Prostate gland (tissue), 2 donors: ENCODE data around the gene NRF1. TPM values are rescaled to one million over a fixed set of nuclear protein-coding genes. Genes with fewer than 3 reads are reported as not detected.

Experiments used
- DNase-seq: peaks from one replicate; pipeline ENCODE4 v3.0.0-alpha.2; 2019; ENCODE audit warnings: low spot score
- H3K27ac ChIP-seq, 2 donors: fragments of 200-600 bp; sonication (generic); 2 replicates each; pipeline ENCODE4 v1.5.1; 2017 to 2019
- H3K27me3 ChIP-seq: fragments of 200-600 bp; sonication (generic); replicated peaks from 2 replicates; pipeline ENCODE4 v1.5.1; 2019; ENCODE audit not compliant: insufficient read depth
- H3K36me3 ChIP-seq, 2 donors: fragments of 200-600 bp; sonication (generic); 1 replicate in 1 of 2; 2 replicates in 1 of 2; pipeline versions ENCODE4 v1.5.1 to v1.8.1; 2017 to 2019
- H3K4me1 ChIP-seq: fragments of 200-600 bp; sonication (generic); replicated peaks from 2 replicates; pipeline ENCODE4 v1.5.1; 2019
- H3K4me3 ChIP-seq, 2 donors: fragments of 200-600 bp; sonication (generic); 2 replicates each; pipeline ENCODE4 v1.5.1; 2017 to 2019
- H3K9me3 ChIP-seq: fragments of 200-600 bp; sonication (generic); 2 replicates; pipeline ENCODE4 v1.5.1; 2017
- CTCF ChIP-seq, 4 experiments: fragments of 200-600 bp in 2 of 4; fragments of 450-650 bp in 2 of 4; sonication (generic) in 2 of 4; IDR thresholded peaks; 1 replicate in 3 of 4; 2 replicates in 1 of 4; pipeline ENCODE4 v1.5.1; 2016 to 2019; ENCODE audit warnings: antibody characterized with exemption in 4 of 4, mild to moderate bottlenecking in 2 of 4, moderate library complexity in 2 of 4
- POLR2A ChIP-seq: fragments of 450-650 bp; IDR thresholded peaks from one replicate; pipeline ENCODE4 v1.6.1; 2016; ENCODE audit warnings: antibody characterized with exemption, mild to moderate bottlenecking
- POLR2AphosphoS5 ChIP-seq: sonication (generic); formaldehyde crosslinking; IDR thresholded peaks from one replicate; pipeline ENCODE4 v1.6.1; 2017; ENCODE audit warnings: antibody characterized with exemption
- WGBS: methylation state at CpG from one replicate; pipeline ENCODE4 v1.1.5; 2018; 5-methylcytosine and 5-hydroxymethylcytosine counted together
- intact Hi-C: fragments of 100-400 bp; cut with DNase I; formaldehyde crosslinking; loops from one replicate; pipeline ENCODE4 v1.14.2; 2022
- total RNA-seq, 2 donors: library from RNA; depleted of rRNA; stranded (reverse); fragments of >200 nt; gene quantifications; one replicate each; pipeline ENCODE4 v1.1.0, GENCODE V29; 2016

Gene NRF1
- total RNA-seq, 2 donors from 2014 or later: 22.3 to 27.0 TPM

- DNase-seq: no peak
- Histone ChIP-seq H3K27ac (no peak overlapping the region), H3K4me3 (no peak overlapping the region), H3K36me3 (no peaks in the 10 kb centered on the region), H3K9me3 (no peaks in the 10 kb centered on the region), H3K4me1 (no peaks in the 10 kb centered on the region), H3K27me3 (no peaks in the 10 kb centered on the region)
- TF ChIP-seq POLR2AphosphoS5: no peak
- TF ChIP-seq POLR2A: no peak
- no peak for TF ChIP-seq CTCF (IDR thresholded peaks at IDR 0.05)
- WGBS: 85% methylated on average over 5 of the region's 5 CpGs
- intact Hi-C loops: no loop called here
These were observed 161.8 kb downstream of the NRF1 start for GRCh38 chr7:129773328-129773731.

- no peaks in the 10 kb centered on the region for H3K27me3 ChIP-seq
- no peak overlapping the region for H3K27ac ChIP-seq
- H3K9me3 ChIP-seq: no peaks in the 10 kb centered on the region
- H3K4me1 ChIP-seq: peaks cover 4% of the 10 kb centered on the region
- intact Hi-C loops: no loop called here
- TF ChIP-seq CTCF (IDR thresholded peaks at IDR 0.05) (no peak), POLR2AphosphoS5 (no peak), POLR2A (no peak)
- no peak overlapping the region for H3K4me3 ChIP-seq
- WGBS: 97% methylated on average over 3 of the region's 3 CpGs
- DNase-seq: no peak
- H3K36me3 ChIP-seq: no peaks in the 10 kb centered on the region
These were observed 162.4 kb downstream of the NRF1 start for GRCh38 chr7:129773871-129774270.

- no peaks in the 10 kb centered on the region for H3K9me3 ChIP-seq
- H3K4me1 ChIP-seq: peaks cover 7% of the 10 kb centered on the region
- H3K27me3 ChIP-seq: no peaks in the 10 kb centered on the region
- TF ChIP-seq POLR2AphosphoS5 (no peak), POLR2A (no peak), CTCF (IDR thresholded peaks at IDR 0.05) (no peak)
- no peaks in the 10 kb centered on the region for H3K36me3 ChIP-seq
- intact Hi-C loops: no loop called here
- no peak for DNase-seq
- no peak overlapping the region for H3K27ac ChIP-seq
- WGBS: 90% methylated on average over 11 of the region's 11 CpGs
- H3K4me3 ChIP-seq: no peak overlapping the region
These were observed 162.8 kb downstream of the NRF1 start for GRCh38 chr7:129774359-129774758.

- no peak overlapping the region for H3K4me3 ChIP-seq
- H3K36me3 ChIP-seq: no peaks in the 10 kb centered on the region
- no peaks in the 10 kb centered on the region for H3K27me3 ChIP-seq
- no peak for TF ChIP-seq CTCF (IDR thresholded peaks at IDR 0.05)
- TF ChIP-seq POLR2AphosphoS5: no peak
- no peak for TF ChIP-seq POLR2A
- intact Hi-C loops: no loop called here
- WGBS: 91% methylated on average over 18 of the region's 18 CpGs
- no peak for DNase-seq
- no peak overlapping the region for H3K27ac ChIP-seq
- H3K9me3 ChIP-seq: no peaks in the 10 kb centered on the region
- H3K4me1 ChIP-seq: peaks cover 7% of the 10 kb centered on the region
These were observed 163.6 kb downstream of the NRF1 start for GRCh38 chr7:129774871-129775694.
